Measurements from ENCODE around the gene MINK1. TPM values are rescaled to one million over a fixed set of nuclear protein-coding genes. Genes with fewer than 3 reads are reported as not detected.
A peak's percentile ranks its signal among the peaks of the same experiment; 100 is the strongest.

The MINK1 gene
- total and polyA plus RNA-seq, 10 of the 15 experiments (the other 5 are each of a cell fraction or from before 2014, with no cell fraction given): 0.08 to 55.6 (median 15.0) TPM

DNA sequence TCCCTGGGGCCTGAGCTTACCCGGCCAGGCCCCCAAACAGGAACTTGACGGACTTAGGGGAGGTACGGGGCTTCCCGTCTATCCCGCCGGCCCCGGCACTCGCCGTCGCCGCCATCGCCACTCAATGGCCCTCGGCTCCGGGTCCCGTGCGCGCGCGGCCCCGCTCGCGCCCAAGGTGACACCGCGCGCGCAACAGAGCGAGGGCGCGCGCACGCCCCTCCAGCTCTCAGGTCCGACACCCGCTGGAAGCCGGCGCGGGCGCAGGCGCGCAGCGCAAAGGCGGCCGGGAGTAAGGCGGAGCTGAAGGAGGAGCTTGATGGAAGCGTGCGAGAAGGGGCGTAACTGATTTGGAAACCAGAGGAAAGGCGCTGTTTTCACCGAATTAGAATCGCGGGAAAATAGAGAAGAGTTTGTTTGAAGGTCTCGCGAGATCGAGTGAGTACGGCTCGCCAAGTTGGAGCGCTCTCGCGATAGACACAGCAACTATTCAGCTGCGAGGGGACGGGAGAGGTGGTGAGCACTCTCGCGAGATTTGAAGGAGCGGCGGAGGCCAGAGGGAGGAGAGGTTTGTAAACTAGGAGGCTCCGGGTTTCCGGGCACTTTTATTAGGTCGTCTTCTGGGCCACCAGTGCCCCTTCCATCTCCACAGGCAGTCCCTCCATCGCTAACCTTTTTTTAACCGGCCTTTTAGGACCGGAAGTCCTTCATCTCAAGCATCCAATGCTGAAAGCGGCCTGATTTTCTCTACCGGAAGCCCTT lies 106.8 kb downstream of the MINK1 start, which contains the start of the genes RNF167 and SLC25A11 (continued):
- no peak for TF ChIP-seq CREM (IDR thresholded peaks at IDR 0.05; ENCODE audit: low read depth)
- TF ChIP-seq FOS (IDR thresholded peaks at IDR 0.05; ENCODE audit: borderline replicate concordance, extremely low read depth, insufficient read length): no peak
- peak; percentile 100 for TF ChIP-seq BRCA1 (IDR thresholded peaks at IDR 0.05; ENCODE audit: low read depth, low read length)
- peak; percentile 8 for TF ChIP-seq MEF2B (IDR thresholded peaks at IDR 0.05; ENCODE audit: partially characterized antibody, poor library complexity, severe bottlenecking)
- TF ChIP-seq, protein P1, sequence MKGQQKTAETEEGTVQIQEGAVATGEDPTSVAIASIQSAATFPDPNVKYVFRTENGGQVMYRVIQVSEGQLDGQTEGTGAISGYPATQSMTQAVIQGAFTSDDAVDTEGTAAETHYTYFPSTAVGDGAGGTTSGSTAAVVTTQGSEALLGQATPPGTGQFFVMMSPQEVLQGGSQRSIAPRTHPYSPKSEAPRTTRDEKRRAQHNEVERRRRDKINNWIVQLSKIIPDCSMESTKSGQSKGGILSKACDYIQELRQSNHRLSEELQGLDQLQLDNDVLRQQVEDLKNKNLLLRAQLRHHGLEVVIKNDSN (IDR thresholded peaks at IDR 0.05; ENCODE audit: borderline replicate concordance, extremely low read length, insufficient read depth, low read depth, low read length): no peak
- TF ChIP-seq, protein P2, sequence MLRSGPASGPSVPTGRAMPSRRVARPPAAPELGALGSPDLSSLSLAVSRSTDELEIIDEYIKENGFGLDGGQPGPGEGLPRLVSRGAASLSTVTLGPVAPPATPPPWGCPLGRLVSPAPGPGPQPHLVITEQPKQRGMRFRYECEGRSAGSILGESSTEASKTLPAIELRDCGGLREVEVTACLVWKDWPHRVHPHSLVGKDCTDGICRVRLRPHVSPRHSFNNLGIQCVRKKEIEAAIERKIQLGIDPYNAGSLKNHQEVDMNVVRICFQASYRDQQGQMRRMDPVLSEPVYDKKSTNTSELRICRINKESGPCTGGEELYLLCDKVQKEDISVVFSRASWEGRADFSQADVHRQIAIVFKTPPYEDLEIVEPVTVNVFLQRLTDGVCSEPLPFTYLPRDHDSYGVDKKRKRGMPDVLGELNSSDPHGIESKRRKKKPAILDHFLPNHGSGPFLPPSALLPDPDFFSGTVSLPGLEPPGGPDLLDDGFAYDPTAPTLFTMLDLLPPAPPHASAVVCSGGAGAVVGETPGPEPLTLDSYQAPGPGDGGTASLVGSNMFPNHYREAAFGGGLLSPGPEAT (IDR thresholded peaks at IDR 0.05; ENCODE audit: low read depth): peak; percentile 93
- TF ChIP-seq ZNF217 (IDR thresholded peaks at IDR 0.05): no peak; the same call in 1 of the 2 replicates
- TF ChIP-seq CBX3 (IDR thresholded peaks at IDR 0.05; ENCODE audit: borderline replicate concordance, low read depth): no peak
- TF ChIP-seq NR2C1 (IDR thresholded peaks at IDR 0.05): 0 out of 2 replicates have a peak, but pooled peaks have one; percentile 27
- peak; percentile 83; the same call in 1 of the 2 replicates for TF ChIP-seq BACH1 (IDR thresholded peaks at IDR 0.05; ENCODE audit: borderline replicate concordance)
- peak; percentile 44; the same call in 1 of the 2 replicates for TF ChIP-seq ATF7 (IDR thresholded peaks at IDR 0.05; ENCODE audit: low read depth)
- TF ChIP-seq CHD1 (IDR thresholded peaks at IDR 0.05; ENCODE audit: low read depth, low read length): no peak
- no peak for TF ChIP-seq SIN3A (IDR thresholded peaks at IDR 0.05; ENCODE audit: low read depth, low read length)
- TF ChIP-seq DPF2 (IDR thresholded peaks at IDR 0.05): peak; percentile 67; the same call in 1 of the 2 replicates
- TF ChIP-seq SMARCA5 (IDR thresholded peaks at IDR 0.05): no peak
- no peak for TF ChIP-seq JUNB (IDR thresholded peaks at IDR 0.05)
- TF ChIP-seq NFYA (IDR thresholded peaks at IDR 0.05; ENCODE audit: borderline replicate concordance, low read depth, low read length): no peak
- no peak for TF ChIP-seq ZNF622 (IDR thresholded peaks at IDR 0.05)
- TF ChIP-seq YY1 (IDR thresholded peaks at IDR 0.05; ENCODE audit: low read depth, low read length): peak; percentile 94
- TF ChIP-seq RBBP5 (conservative IDR thresholded peaks at IDR 0.05): no peak
- TF ChIP-seq, protein P3, sequence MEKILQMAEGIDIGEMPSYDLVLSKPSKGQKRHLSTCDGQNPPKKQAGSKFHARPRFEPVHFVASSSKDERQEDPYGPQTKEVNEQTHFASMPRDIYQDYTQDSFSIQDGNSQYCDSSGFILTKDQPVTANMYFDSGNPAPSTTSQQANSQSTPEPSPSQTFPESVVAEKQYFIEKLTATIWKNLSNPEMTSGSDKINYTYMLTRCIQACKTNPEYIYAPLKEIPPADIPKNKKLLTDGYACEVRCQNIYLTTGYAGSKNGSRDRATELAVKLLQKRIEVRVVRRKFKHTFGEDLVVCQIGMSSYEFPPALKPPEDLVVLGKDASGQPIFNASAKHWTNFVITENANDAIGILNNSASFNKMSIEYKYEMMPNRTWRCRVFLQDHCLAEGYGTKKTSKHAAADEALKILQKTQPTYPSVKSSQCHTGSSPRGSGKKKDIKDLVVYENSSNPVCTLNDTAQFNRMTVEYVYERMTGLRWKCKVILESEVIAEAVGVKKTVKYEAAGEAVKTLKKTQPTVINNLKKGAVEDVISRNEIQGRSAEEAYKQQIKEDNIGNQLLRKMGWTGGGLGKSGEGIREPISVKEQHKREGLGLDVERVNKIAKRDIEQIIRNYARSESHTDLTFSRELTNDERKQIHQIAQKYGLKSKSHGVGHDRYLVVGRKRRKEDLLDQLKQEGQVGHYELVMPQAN (conservative IDR thresholded peaks at IDR 0.05): peak; percentile 78
- no peak for TF ChIP-seq MEF2A (IDR thresholded peaks at IDR 0.05; ENCODE audit: insufficient read depth, low read depth, low read length)
- no peak for TF ChIP-seq MYC (IDR thresholded peaks at IDR 0.05; ENCODE audit: insufficient read depth, insufficient read length, insufficient replicate concordance, low read length, severe bottlenecking)
- TF ChIP-seq, protein P4, sequence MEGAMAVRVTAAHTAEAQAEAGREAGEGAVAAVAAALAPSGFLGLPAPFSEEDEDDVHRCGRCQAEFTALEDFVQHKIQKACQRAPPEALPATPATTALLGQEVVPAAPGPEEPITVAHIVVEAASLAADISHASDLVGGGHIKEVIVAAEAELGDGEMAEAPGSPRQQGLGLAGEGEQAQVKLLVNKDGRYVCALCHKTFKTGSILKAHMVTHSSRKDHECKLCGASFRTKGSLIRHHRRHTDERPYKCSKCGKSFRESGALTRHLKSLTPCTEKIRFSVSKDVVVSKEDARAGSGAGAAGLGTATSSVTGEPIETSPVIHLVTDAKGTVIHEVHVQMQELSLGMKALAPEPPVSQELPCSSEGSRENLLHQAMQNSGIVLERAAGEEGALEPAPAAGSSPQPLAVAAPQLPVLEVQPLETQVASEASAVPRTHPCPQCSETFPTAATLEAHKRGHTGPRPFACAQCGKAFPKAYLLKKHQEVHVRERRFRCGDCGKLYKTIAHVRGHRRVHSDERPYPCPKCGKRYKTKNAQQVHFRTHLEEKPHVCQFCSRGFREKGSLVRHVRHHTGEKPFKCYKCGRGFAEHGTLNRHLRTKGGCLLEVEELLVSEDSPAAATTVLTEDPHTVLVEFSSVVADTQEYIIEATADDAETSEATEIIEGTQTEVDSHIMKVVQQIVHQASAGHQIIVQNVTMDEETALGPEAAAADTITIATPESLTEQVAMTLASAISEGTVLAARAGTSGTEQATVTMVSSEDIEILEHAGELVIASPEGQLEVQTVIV (IDR thresholded peaks at IDR 0.05; ENCODE audit: borderline replicate concordance, partially characterized antibody): no peak
- TF ChIP-seq LARP7 (IDR thresholded peaks at IDR 0.05): peak; percentile 94
